K562 (cell line): Measurements from ENCODE around the gene ANKLE1. TPM values are rescaled to one million over a fixed set of nuclear protein-coding genes. Genes with fewer than 3 reads are reported as not detected.

ENCODE experiments used
- ATF2 ChIP-seq: sonication (generic); formaldehyde crosslinking; IDR thresholded peaks from 2 replicates; pipeline ENCODE4 v1.8.1; 2022; ENCODE audit warnings: missing genetic modification reagents
- BHLHE40 ChIP-seq: IDR thresholded peaks from 2 replicates; pipeline ENCODE4 v1.6.1; 2011; ENCODE audit warnings: low read length, improper control_type of control experiment
- CTBP1 ChIP-seq: fragments of 450-650 bp; IDR thresholded peaks from 2 replicates; pipeline ENCODE4 v1.6.1; 2016; ENCODE audit warnings: borderline replicate concordance
- CXXC5 ChIP-seq: fragments of 250-450 bp; sonication (Bioruptor Pico); IDR thresholded peaks from 2 replicates; pipeline ENCODE4 v1.8.0; 2022; ENCODE audit warnings: inconsistent platforms, mild to moderate bottlenecking, moderate library complexity
- FUS ChIP-seq: fragments of 200-400 bp; formaldehyde crosslinking; optimal IDR thresholded peaks from 2 replicates; pipeline ENCODE3; 2017; ENCODE audit warnings: low read depth, low read length
- GABPB1 ChIP-seq: sonication (generic); formaldehyde crosslinking; IDR thresholded peaks from 2 replicates; pipeline ENCODE4 v1.8.0; 2022; ENCODE audit warnings: mild to moderate bottlenecking, missing genetic modification reagents
- HDAC1 ChIP-seq, 2 experiments: fragments of 450-650 bp; IDR thresholded peaks; 2 replicates each; pipeline ENCODE4 v1.6.1; 2016 to 2017; ENCODE audit warnings: inconsistent platforms in 1 of 2, mild to moderate bottlenecking in 1 of 2, moderate library complexity in 1 of 2
- MAFF ChIP-seq: IDR thresholded peaks from 2 replicates; pipeline ENCODE4 v1.6.1; 2012; ENCODE audit warnings: low read length, improper control_type of control experiment
- MTA2 ChIP-seq: fragments of 450-650 bp; IDR thresholded peaks from 2 replicates; pipeline ENCODE4 v1.6.1; 2016; ENCODE audit warnings: low read depth
- MYC ChIP-seq, 2 experiments: fragments of 250-450 bp in 1 of 2; sonication (Bioruptor Pico) in 1 of 2; IDR thresholded peaks; 2 replicates each; pipeline versions ENCODE4 v1.5.1 to v1.6.1; 2012 to 2021; ENCODE audit warnings: low read depth in 2 of 2, borderline replicate concordance in 1 of 2, improper control_type of control experiment in 1 of 2, low read length in 1 of 2, mild to moderate bottlenecking in 1 of 2, moderate library complexity in 1 of 2
- NFYB ChIP-seq: IDR thresholded peaks from 2 replicates; pipeline ENCODE4 v1.6.1; 2011; ENCODE audit warnings: mild to moderate bottlenecking, moderate library complexity; ENCODE audit not compliant: insufficient read length; ENCODE audit errors: extremely low read depth
- NR3C1 ChIP-seq: sonication (generic); formaldehyde crosslinking; IDR thresholded peaks from 2 replicates; pipeline ENCODE4 v1.8.1; 2022; ENCODE audit warnings: missing genetic modification reagents
- NR4A1 ChIP-seq, 2 experiments: fragments of 250-450 bp in 1 of 2; fragments of 450-650 bp in 1 of 2; sonication (Bioruptor Pico) in 1 of 2; IDR thresholded peaks; 2 replicates each; pipeline versions ENCODE4 v1.4.0 to v1.6.1; 2016 to 2020; ENCODE audit warnings: mild to moderate bottlenecking in 2 of 2, missing compliant biosample characterization in 1 of 2, missing genetic modification characterization in 1 of 2, moderate library complexity in 1 of 2
- OTX1 ChIP-seq: fragments of 450-650 bp; formaldehyde crosslinking; IDR thresholded peaks from 2 replicates; pipeline ENCODE4 v1.4.0; 2022; ENCODE audit warnings: mild to moderate bottlenecking
- RBFOX2 ChIP-seq: fragments of 200-400 bp; formaldehyde crosslinking; IDR thresholded peaks from 2 replicates; pipeline ENCODE4 v1.6.1; 2017; ENCODE audit warnings: low read depth, mild to moderate bottlenecking, low read length, moderate library complexity
- RBM14 ChIP-seq: fragments of 200-400 bp; formaldehyde crosslinking; IDR thresholded peaks from 2 replicates; pipeline ENCODE4 v1.6.1; 2018; ENCODE audit warnings: low read depth, mild to moderate bottlenecking, low read length, moderate library complexity, borderline replicate concordance; ENCODE audit not compliant: insufficient read depth
- SNRNP70 ChIP-seq: fragments of 200-400 bp; formaldehyde crosslinking; optimal IDR thresholded peaks from 2 replicates; pipeline ENCODE3; 2017; ENCODE audit warnings: low read depth, low read length
- SP1 ChIP-seq: sonication (generic); formaldehyde crosslinking; IDR thresholded peaks from 2 replicates; pipeline ENCODE4 v1.8.1; 2022; ENCODE audit warnings: mild to moderate bottlenecking, missing genetic modification reagents
- SREBF2 ChIP-seq: sonication (generic); formaldehyde crosslinking; IDR thresholded peaks from 2 replicates; pipeline ENCODE4 v1.4.0; 2020; ENCODE audit warnings: mild to moderate bottlenecking, missing genetic modification reagents
- ZBTB43 ChIP-seq: sonication (generic); formaldehyde crosslinking; IDR thresholded peaks from 2 replicates; pipeline ENCODE4 v1.8.0; 2023; ENCODE audit warnings: mild to moderate bottlenecking, missing genetic modification reagents
- ZNF124 ChIP-seq: sonication (generic); formaldehyde crosslinking; IDR thresholded peaks from 2 replicates; pipeline ENCODE4 v1.8.1; 2022; ENCODE audit warnings: missing genetic modification reagents
- ZNF143 ChIP-seq: sonication (generic); formaldehyde crosslinking; IDR thresholded peaks from 2 replicates; pipeline ENCODE4 v1.9.0; 2022; ENCODE audit warnings: mild to moderate bottlenecking, missing genetic modification reagents
- ZNF197 ChIP-seq: fragments of 200-800 bp; sonication (Bioruptor generic); IDR thresholded peaks from 2 replicates; pipeline ENCODE4 v1.6.1; 2016; ENCODE audit warnings: low read depth, missing genetic modification characterization, missing compliant biosample characterization
- ZNF354B ChIP-seq: fragments of 250-450 bp; sonication (Bioruptor Pico); IDR thresholded peaks from 2 replicates; pipeline ENCODE4 v1.4.0; 2020
- ZNF444 ChIP-seq: fragments of 250-450 bp; sonication (Bioruptor Pico); IDR thresholded peaks from 2 replicates; pipeline ENCODE4 v1.4.0; 2020; ENCODE audit warnings: mild to moderate bottlenecking, moderate library complexity
- ZNF830 ChIP-seq: fragments of 250-450 bp; sonication (Bioruptor Pico); IDR thresholded peaks from 2 replicates; pipeline ENCODE4 v1.5.0; 2021; ENCODE audit warnings: mild to moderate bottlenecking
- polyA plus RNA-seq, 8 experiments: library from polyadenylated mRNA; depleted of rRNA in 4 of 8; stranded (reverse) in 5 of 8; unstranded in 3 of 8; fragments of >200 nt; fragmentation: Nextera tagmentation in 2 of 8; fragmentation: Illumina TruSeq in 1 of 8; extraction: Ambion mirVana in 2 of 8; extraction: Trizol in 1 of 8; gene quantifications; 2 replicates each; pipeline versions ENCODE4 v1.2.1 to v1.2.3, GENCODE V29; 2011 to 2014; ENCODE audit warnings: inconsistent platforms in 1 of 8, missing spikeins in 1 of 8
- total RNA-seq, 7 experiments: library from RNA; depleted of rRNA in 6 of 7; stranded (reverse); fragments of >200 nt in 6 of 7; fragmentation: Illumina TruSeq in 2 of 7; extraction: Trizol in 2 of 7; gene quantifications; 2 replicates each; pipeline versions ENCODE4 v1.2.1 to v1.2.3, GENCODE V29; 2011 to 2021; ENCODE audit warnings: low replicate concordance in 1 of 7
- TF ChIP-seq, protein P1 (sequence below): fragments of 450-650 bp; IDR thresholded peaks from one replicate; pipeline ENCODE4 v1.6.1; 2018; ENCODE audit warnings: mild to moderate bottlenecking, moderate library complexity; ENCODE audit not compliant: partially characterized antibody

Gene ANKLE1
- total and polyA plus RNA-seq, 9 of the 15 experiments (the other 6 are each of a cell fraction or from before 2014, with no cell fraction given), result 0.63 to 9.2 (median 2.9) TPM

GRCh38 chr19:17289489-17289888 is 7.8 kb downstream of the ANKLE1 start (continued):
- no peak for TF ChIP-seq MYC (IDR thresholded peaks at IDR 0.05; ENCODE audit: low read depth, low read length)
- no peak for TF ChIP-seq MYC (CRISPR knock-in tag; IDR thresholded peaks at IDR 0.05; ENCODE audit: borderline replicate concordance, low read depth)
- TF ChIP-seq HDAC1 (IDR thresholded peaks at IDR 0.05), result no peak
- TF ChIP-seq SREBF2 (CRISPR knock-in tag), result no peak
- no peak for TF ChIP-seq MAFF
- TF ChIP-seq CXXC5, result peak; percentile 76
- TF ChIP-seq FUS, result no peak
- TF ChIP-seq, protein P1, sequence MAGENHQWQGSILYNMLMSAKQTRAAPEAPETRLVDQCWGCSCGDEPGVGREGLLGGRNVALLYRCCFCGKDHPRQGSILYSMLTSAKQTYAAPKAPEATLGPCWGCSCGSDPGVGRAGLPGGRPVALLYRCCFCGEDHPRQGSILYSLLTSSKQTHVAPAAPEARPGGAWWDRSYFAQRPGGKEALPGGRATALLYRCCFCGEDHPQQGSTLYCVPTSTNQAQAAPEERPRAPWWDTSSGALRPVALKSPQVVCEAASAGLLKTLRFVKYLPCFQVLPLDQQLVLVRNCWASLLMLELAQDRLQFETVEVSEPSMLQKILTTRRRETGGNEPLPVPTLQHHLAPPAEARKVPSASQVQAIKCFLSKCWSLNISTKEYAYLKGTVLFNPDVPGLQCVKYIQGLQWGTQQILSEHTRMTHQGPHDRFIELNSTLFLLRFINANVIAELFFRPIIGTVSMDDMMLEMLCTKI, result no peak
- no peak for TF ChIP-seq OTX1 (CRISPR knock-in tag)
- TF ChIP-seq ZNF197, result no peak
- no peak for TF ChIP-seq MTA2
- no peak for TF ChIP-seq SP1 (CRISPR knock-in tag)
- no peak for TF ChIP-seq GABPB1
- TF ChIP-seq BHLHE40, result no peak
- no peak for TF ChIP-seq ATF2
- TF ChIP-seq CTBP1, result no peak
- no peak for TF ChIP-seq ZNF124 (CRISPR knock-in tag)
- no peak for TF ChIP-seq ZNF444 (CRISPR knock-in tag)
- no peak for TF ChIP-seq ZNF354B (CRISPR knock-in tag)
- no peak for TF ChIP-seq ZNF830 (CRISPR knock-in tag)
- peak; percentile 42 for TF ChIP-seq RBFOX2
- no peak for TF ChIP-seq RBM14
- no peak for TF ChIP-seq NR4A1 (CRISPR knock-in tag; IDR thresholded peaks at IDR 0.05)
- no peak for TF ChIP-seq NR4A1 (tag; IDR thresholded peaks at IDR 0.05)
- no peak for TF ChIP-seq NR3C1 (CRISPR knock-in tag)
- TF ChIP-seq ZNF143, result no peak
- no peak for TF ChIP-seq SNRNP70
- TF ChIP-seq NFYB, result peak; percentile 95
- TF ChIP-seq ZBTB43 (CRISPR knock-in tag), result no peak
